ENCODE results near the gene PRKCH. TPM values are rescaled to one million over a fixed set of nuclear protein-coding genes. Genes with fewer than 3 reads are reported as not detected.

PRKCH gene
- total and polyA plus RNA-seq, 2 of the 13 experiments (the other 11 are each of a cell fraction or from before 2014, with no cell fraction given), result 0.48 to 1.3 TPM

- TF ChIP-seq ZNF784 (CRISPR knock-in tag; IDR thresholded peaks at IDR 0.05; ENCODE audit: borderline replicate concordance) (no peak), BRCA1 (CRISPR knock-in tag; IDR thresholded peaks at IDR 0.05) (no peak), NFKB2 (CRISPR knock-in tag; IDR thresholded peaks at IDR 0.05; ENCODE audit: borderline replicate concordance) (no peak)
Measured at GRCh38 chr14:61417141-61417540, 95.8 kb downstream of the PRKCH start (continued).

GRCh38 chr14:61417883-61418455 is 96.6 kb downstream of the PRKCH start:
- ChIA-PET CTCF (ENCODE audit: low intra/inter-chr PET ratio, low total read pairs) (no interaction called here), POLR2A (no interaction called here)
- Histone ChIP-seq H2AFZ (ENCODE audit: low read length) (no peak overlapping the region), H3K9me3 (ENCODE audit: low read length) (no peaks in the 10 kb centered on the region), H3K27ac (ENCODE audit: extremely low read length, insufficient read depth, low read length) (no peak overlapping the region), H3K79me2 (ENCODE audit: insufficient read depth, low read length) (no peaks in the 10 kb centered on the region), H3K36me3 (replicated peaks in 1 of 2; ENCODE audit: control insufficient read depth in 1 of 2, insufficient read depth in 2 of 2, low read length in 2 of 2) (no peaks in the 10 kb centered on the region), H3K4me3 (replicated peaks in 1 of 3; ENCODE audit: insufficient read depth in 1 of 3, low read depth in 2 of 3, low read length in 3 of 3) (no peak overlapping the region), H3K4me1 (ENCODE audit: insufficient read depth, low read length) (no peaks in the 10 kb centered on the region), H4K20me1 (ENCODE audit: insufficient read depth, low read length) (no peaks in the 10 kb centered on the region), H3K4me2 (ENCODE audit: low read depth, low read length) (no peak overlapping the region), H3K9ac (ENCODE audit: insufficient read depth, low read depth, low read length) (no peak overlapping the region), H3K27me3 (ENCODE audit: control insufficient read depth in 1 of 2, insufficient read depth in 2 of 2, low read length in 2 of 2) (peaks cover 0 to 5% of the 10 kb centered on the region in 2 experiments; a peak in 1 of 5 replicates)
- FAIRE-seq (no peak), DNase-seq (ENCODE audit: low spot score) (no peak), ATAC-seq (no peak)
- 49% methylated on average over 7 of the region's 7 CpGs for whole genome bisulfite sequencing (ENCODE audit: low lambda C conversion rate)
- intact Hi-C loops (cut with micrococcal nuclease; ENCODE audit: unreplicated experiment) (no loop called here), in situ Hi-C loops (cut with HindIII; ENCODE audit: extremely low pct_ligation_motif_present, low pct_unique_long_range_greater_than_20kb) (no loop called here)
- BruUV-seq (replicated peaks), result no TSS peak
- TF ChIP-seq RFXANK (CRISPR knock-in tag; IDR thresholded peaks at IDR 0.05) (no peak), CCDC6 (CRISPR knock-in tag; IDR thresholded peaks at IDR 0.05) (no peak), SNAPC5 (CRISPR knock-in tag; IDR thresholded peaks at IDR 0.05; ENCODE audit: borderline replicate concordance) (no peak), POLR2AphosphoS2 (IDR thresholded peaks at IDR 0.05; ENCODE audit: low read depth, low read length) (no peak), RBM22 (optimal IDR thresholded peaks at IDR 0.05; ENCODE audit: low read length) (no peak), ZNF629 (CRISPR knock-in tag; conservative IDR thresholded peaks at IDR 0.05) (no peak), ZNF530 (CRISPR knock-in tag; IDR thresholded peaks at IDR 0.05; ENCODE audit: low read depth) (no peak), PRDM15 (CRISPR knock-in tag; IDR thresholded peaks at IDR 0.05) (no peak), SIX1 (CRISPR knock-in tag; IDR thresholded peaks at IDR 0.05; ENCODE audit: borderline replicate concordance) (no peak), ZBED4 (CRISPR knock-in tag; IDR thresholded peaks at IDR 0.05; ENCODE audit: borderline replicate concordance) (no peak), SP140L (CRISPR knock-in tag; IDR thresholded peaks at IDR 0.05; ENCODE audit: borderline replicate concordance) (no peak)
